ENCODE data around the gene VHLL. TPM values are rescaled to one million over a fixed set of nuclear protein-coding genes. Genes with fewer than 3 reads are reported as not detected.

Gene VHLL
- total and polyA plus RNA-seq, 2 donors: not detected

DNA sequence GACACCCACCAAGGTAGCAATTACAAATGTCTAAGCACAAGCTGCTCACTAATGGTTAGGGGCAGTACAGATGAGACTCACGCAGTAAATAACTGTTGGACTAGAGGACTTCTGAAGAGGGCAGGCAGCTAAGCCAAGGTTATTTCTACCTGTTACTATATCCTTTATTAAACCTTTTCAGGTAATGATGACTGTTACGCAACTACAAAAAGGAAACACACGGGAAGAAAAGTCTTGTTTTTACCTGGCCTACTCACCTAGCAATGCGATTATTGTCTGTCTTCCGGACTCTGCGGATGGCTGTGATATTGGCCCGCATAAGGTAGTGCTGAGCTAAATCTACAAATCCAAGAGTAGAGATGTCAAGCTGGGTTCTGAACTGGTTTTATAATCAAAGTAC lies 17.8 kb upstream of the VHLL start:
- Histone ChIP-seq H3K4me1 (ENCODE audit: insufficient read depth) (no peaks in the 10 kb centered on the region), H3K27ac (ENCODE audit: low read depth) (no peak overlapping the region), H3K4me3 (ENCODE audit: low read depth, low read length) (no peak overlapping the region), H3K36me3 (ENCODE audit: insufficient read depth) (peaks cover 11% of the 10 kb centered on the region)
- WGBS: 94% methylated on average over 7 of the region's 7 CpGs
- DNase-seq (ENCODE audit: extremely low spot score): no peak

DNA sequence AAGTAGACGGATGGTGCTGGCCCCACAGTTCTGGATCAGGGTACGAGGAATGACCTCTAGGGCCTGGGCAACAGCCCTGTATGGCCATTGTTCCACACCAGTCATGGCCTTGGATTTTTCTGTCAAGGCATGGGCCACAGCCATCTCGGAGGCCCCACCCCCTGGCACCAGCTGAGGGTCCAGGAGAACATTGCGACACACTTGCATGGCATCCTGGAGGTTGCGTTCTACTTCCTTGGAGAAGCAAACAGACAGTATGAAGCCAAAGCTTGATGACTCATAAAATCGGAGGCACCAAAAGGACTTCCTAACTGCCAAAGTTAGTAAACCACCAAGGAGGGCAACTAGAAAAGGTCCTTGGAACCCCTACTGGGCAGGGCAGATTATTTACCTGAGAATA lies 11.9 kb upstream of the VHLL start:
- Histone ChIP-seq H3K27ac (ENCODE audit: low read depth) (no peak overlapping the region), H3K4me1 (ENCODE audit: insufficient read depth) (no peaks in the 10 kb centered on the region), H3K4me3 (ENCODE audit: low read depth, low read length) (no peak overlapping the region), H3K36me3 (ENCODE audit: insufficient read depth) (peaks cover 11% of the 10 kb centered on the region)
- DNase-seq (ENCODE audit: extremely low spot score): no peak
- WGBS: 86% methylated on average over 6 of the region's 6 CpGs

DNA sequence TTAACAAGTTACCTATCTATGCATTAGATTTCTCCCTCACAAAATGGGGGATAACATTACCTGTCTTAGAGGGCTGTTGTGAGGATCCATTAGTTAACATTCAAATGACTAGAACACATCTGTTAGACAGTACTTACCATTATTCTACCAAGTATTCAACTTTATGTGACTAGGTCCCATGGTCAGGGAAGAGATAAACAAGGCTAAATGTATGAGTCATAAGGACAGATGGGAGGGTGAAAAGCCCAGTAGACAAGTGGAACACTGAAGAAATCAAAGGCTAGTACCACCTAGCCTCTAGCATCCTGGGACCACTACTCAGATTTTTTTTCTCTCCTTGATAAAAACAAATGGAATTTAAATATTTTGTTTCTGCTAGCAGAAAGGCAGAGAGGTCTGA lies 9.0 kb upstream of the VHLL start:
- no peak for DNase-seq (ENCODE audit: extremely low spot score)
- H3K4me1 ChIP-seq (ENCODE audit: insufficient read depth): no peaks in the 10 kb centered on the region
- H3K36me3 ChIP-seq (ENCODE audit: insufficient read depth): peaks cover 9% of the 10 kb centered on the region
- no peak overlapping the region for H3K4me3 ChIP-seq (ENCODE audit: low read depth, low read length)
- H3K27ac ChIP-seq (ENCODE audit: low read depth): no peak overlapping the region

DNA sequence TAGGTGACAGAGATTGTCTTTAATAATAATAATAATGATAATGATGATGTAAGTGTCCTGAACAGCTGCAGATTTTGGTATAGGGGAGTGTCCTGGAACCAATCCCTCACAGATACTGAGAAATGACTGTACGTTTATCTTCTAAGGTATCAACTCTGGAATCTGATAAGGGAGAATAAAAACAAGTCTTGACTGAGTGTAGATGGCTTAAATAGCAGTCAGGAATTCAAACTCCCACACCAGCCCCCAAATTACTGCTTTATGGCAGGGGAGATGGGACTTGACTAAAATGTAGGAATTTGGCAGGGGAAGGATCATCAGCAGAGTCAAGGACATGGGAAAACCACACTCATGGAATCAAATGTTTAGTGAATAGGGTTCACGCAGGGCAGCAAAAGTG lies 6.1 kb upstream of the VHLL start:
- H3K36me3 ChIP-seq (ENCODE audit: insufficient read depth): no peaks in the 10 kb centered on the region
- no peak overlapping the region for H3K27ac ChIP-seq (ENCODE audit: low read depth)
- H3K4me3 ChIP-seq (ENCODE audit: low read depth, low read length): no peak overlapping the region
- no peak for DNase-seq (ENCODE audit: extremely low spot score)
- whole genome bisulfite sequencing: 61% methylated on average over 2 of the region's 2 CpGs
- no peaks in the 10 kb centered on the region for H3K4me1 ChIP-seq (ENCODE audit: insufficient read depth)

DNA sequence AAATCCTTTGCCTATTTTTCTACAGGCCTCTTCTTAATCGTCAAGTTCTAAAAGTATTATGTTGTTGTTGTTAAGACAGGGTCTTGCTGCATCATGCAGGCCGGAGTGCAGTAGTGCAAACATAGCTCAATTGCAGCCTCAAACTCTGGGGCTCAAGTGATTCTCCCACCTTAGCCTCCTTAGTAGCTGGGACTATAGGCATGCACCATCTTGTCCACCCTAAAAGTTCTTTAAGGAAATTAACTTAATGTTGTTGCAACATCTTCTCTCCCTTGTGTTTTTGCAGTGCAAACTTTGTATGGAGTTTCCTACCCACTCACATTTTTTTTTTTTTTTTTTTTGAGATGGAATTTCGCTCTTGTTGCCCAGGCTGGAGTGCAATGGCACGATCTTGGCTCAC lies 4.1 kb upstream of the VHLL start:
- no peak overlapping the region for H3K27ac ChIP-seq (ENCODE audit: low read depth)
- H3K4me3 ChIP-seq (ENCODE audit: low read depth, low read length): no peak overlapping the region
- WGBS: 90% methylated on average over 4 of the region's 4 CpGs
- no peaks in the 10 kb centered on the region for H3K36me3 ChIP-seq (ENCODE audit: insufficient read depth)
- no peaks in the 10 kb centered on the region for H3K4me1 ChIP-seq (ENCODE audit: insufficient read depth)
- no peak for DNase-seq (ENCODE audit: extremely low spot score)

DNA sequence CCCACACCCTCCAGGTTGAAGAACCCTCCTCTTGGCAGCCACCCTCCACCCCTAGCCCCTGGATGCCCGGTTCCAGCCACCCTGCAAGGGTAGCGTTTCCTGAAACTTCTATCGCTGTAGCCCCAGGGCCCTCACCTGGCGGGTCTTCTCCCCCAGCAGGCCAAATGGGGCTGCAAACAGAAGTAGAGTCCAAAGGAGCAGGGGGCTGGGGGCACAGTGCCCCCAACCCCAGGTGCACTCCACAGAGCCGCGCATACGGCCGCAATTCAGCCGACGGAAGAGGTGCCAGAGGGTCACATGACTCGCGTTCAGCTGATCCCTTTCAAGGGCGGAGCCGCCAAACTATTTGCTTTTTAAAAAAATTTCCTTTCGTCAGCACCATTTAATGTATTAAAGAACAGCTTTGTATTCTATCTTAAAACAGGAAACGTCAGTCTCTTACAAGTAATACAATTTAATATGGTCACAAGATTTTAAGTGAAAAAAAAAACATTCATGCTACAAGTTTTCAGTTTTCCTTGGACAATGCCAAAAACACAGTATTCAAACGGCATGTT lies 3.6 kb downstream of the VHLL start, which contains the start of gene GLMP:
Gene GLMP (minus strand): TSS at position 289 of the 557 bp plus-strand sequence. CDS start 34 bp downstream, at position 255.
- H3K4me1 ChIP-seq (ENCODE audit: insufficient read depth): peaks cover 3% of the 10 kb centered on the region
- under 1% methylated on average over 17 of the region's 17 CpGs for WGBS
- no peak within 1 kb of the TSS for H3K27ac ChIP-seq (ENCODE audit: low read depth)
- H3K4me3 ChIP-seq (ENCODE audit: low read depth, low read length): peak within 1 kb of the TSS; percentile 77
- H3K36me3 ChIP-seq (ENCODE audit: insufficient read depth): no peaks in the 10 kb centered on the region
- DNase-seq (ENCODE audit: extremely low spot score): no peak

DNA sequence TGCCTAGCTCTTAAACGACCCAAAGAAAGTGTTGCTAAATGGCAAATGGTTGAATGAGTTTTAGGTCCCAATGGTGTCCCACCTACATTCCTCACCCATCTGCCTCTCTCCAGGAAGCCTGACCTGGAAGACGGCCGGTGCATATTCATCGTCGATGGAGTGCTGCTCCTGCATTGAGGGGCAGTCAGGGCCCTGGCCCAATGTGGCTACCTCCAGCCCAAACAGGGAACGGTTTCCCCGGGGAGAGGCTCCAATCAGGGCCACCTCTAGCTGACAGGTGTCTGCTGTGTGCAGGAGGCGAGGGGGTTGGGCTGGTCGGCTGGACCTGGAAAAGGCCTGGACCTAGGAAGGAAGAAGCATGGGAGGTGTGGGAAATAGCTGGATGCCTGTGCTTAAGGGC lies 5.2 kb downstream of the VHLL start:
- no peak overlapping the region for H3K4me3 ChIP-seq (ENCODE audit: low read depth, low read length)
- no peak for DNase-seq (ENCODE audit: extremely low spot score)
- peaks cover 3% of the 10 kb centered on the region for H3K4me1 ChIP-seq (ENCODE audit: insufficient read depth)
- H3K27ac ChIP-seq (ENCODE audit: low read depth): no peak overlapping the region
- H3K36me3 ChIP-seq (ENCODE audit: insufficient read depth): no peaks in the 10 kb centered on the region
- WGBS: 90% methylated on average over 9 of the region's 9 CpGs

DNA sequence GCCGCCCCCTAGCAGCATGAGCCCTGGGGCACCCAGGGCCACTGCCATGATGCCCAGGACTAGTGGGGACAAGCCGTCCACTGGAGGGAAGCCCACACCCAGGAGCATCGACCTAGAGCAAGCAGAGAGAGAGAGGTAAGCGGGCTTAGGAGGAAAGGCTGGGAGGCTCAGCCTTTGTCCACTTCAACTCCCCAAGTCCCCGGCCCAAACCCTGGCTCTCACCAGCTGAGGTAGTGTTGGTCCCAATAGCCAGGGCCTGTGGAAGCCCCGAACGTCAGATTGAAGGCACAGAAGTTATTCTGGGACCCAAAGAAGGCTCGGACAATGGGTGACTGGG lies 6.0 kb downstream of the VHLL start:
- Histone ChIP-seq H3K4me3 (ENCODE audit: low read depth, low read length) (no peak overlapping the region), H3K36me3 (ENCODE audit: insufficient read depth) (no peaks in the 10 kb centered on the region), H3K4me1 (ENCODE audit: insufficient read depth) (peaks cover 3% of the 10 kb centered on the region), H3K27ac (ENCODE audit: low read depth) (no peak overlapping the region)
- 93% methylated on average over 8 of the region's 8 CpGs for WGBS
- no peak for DNase-seq (ENCODE audit: extremely low spot score)

DNA sequence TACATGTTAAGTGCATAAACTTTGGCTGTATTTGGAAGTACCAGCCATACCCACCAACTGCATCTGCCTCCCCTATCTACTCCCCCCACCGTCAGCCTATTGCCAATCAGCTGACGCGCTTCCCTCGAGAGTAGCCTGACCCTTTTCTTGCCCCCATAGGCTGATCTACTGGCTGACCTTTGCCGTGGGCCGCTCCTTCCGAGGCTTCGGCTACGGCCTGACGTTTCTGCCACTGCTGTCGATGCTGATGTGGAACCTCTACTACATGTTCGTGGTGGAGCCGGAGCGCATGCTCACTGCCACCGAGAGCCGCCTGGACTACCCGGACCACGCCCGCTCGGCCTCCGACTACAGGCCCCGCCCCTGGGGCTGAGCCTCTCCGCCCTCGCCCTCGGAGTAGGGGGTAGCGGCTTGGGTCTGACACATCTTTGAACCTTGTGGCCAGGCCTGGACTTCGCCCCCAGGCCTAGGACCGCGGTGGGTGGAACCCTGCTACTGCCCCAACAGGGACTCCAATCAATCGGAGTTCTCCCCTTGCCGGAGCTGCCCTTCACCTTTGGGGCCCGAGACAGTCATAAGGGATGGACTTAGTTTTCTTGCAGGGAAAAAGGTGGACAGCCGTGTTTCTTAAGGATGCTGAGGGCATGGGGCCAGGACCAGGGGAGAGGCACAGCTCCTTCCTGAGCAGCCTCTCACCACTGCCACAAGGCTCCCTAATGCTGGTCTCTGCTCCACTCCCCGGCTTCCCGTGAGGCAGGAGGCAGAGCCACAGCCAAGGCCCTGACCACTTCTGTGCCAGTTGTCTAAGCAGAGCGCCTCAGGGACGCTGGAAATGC lies 7.7 kb downstream of the VHLL start:
- peaks cover 3% of the 10 kb centered on the region for H3K4me1 ChIP-seq (ENCODE audit: insufficient read depth)
- H3K36me3 ChIP-seq (ENCODE audit: insufficient read depth): no peaks in the 10 kb centered on the region
- DNase-seq (ENCODE audit: extremely low spot score): no peak
- peak overlapping the region; percentile 47 for H3K4me3 ChIP-seq (ENCODE audit: low read depth, low read length)
- H3K27ac ChIP-seq (ENCODE audit: low read depth): peak overlapping the region; percentile 88
- WGBS: 10% methylated on average over 37 of the region's 37 CpGs

DNA sequence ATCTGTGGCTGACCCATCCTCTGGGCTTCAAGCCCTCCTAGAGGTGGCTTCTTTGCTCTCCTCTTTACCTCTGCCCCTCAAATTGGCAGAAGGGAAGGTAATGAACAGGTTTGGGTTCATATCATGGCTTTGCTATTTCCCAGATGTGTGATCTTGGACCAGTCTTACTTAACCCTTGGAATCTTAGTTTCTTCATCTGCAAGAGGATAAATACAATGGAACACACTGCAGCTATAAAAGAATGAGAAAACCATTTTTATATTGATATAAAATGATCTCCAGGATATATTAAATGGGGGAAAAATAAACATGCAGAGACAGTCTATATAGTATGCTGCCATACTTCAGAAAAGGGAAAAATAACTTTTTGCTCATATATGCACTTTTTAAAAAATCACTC lies 9.2 kb downstream of the VHLL start:
- no peak for DNase-seq (ENCODE audit: extremely low spot score)
- Histone ChIP-seq H3K36me3 (ENCODE audit: insufficient read depth) (no peaks in the 10 kb centered on the region), H3K27ac (ENCODE audit: low read depth) (no peak overlapping the region), H3K4me1 (ENCODE audit: insufficient read depth) (peaks cover under 1% of the 10 kb centered on the region), H3K4me3 (ENCODE audit: low read depth, low read length) (no peak overlapping the region)

DNA sequence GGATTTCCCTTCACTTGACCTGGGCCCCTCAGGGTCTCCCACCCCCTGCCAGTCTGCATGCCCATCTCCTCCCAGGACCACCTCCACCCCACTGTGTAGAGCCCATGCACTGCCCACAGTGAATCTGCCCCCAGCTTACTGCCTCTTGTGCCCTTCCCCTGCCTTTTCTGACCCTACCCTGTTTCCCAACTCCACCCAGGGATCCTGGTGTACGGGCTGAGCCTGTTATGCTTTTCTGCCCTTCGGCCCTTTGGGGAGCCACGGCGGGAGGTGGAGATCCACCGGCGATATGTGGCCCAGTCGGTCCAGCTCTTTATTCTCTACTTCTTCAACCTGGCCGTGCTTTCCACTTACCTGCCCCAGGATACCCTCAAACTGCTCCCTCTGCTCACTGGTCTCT lies 13.0 kb downstream of the VHLL start:
- WGBS: 96% methylated on average over 8 of the region's 8 CpGs
- no peak overlapping the region for H3K4me3 ChIP-seq (ENCODE audit: low read depth, low read length)
- H3K36me3 ChIP-seq (ENCODE audit: insufficient read depth): no peaks in the 10 kb centered on the region
- H3K4me1 ChIP-seq (ENCODE audit: insufficient read depth): no peaks in the 10 kb centered on the region
- DNase-seq (ENCODE audit: extremely low spot score): no peak
- H3K27ac ChIP-seq (ENCODE audit: low read depth): no peak overlapping the region

DNA sequence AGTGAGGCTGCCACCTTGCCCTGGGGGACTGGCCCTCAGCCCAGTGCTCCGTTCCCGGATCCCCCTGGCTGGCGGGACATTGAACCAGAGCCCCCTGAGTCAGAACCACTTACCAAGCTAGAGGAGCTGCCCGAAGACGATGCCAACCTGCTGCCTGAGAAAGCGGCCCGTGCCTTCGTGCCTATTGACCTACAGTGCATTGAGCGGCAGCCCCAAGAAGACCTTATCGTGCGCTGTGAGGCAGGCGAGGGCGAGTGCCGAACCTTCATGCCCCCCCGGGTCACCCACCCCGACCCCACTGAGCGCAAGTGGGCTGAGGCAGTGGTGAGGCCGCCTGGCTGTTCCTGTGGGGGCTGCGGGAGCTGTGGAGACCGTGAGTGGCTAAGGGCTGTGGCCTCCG lies 13.7 kb downstream of the VHLL start:
- H3K27ac ChIP-seq (ENCODE audit: low read depth): no peak overlapping the region
- no peaks in the 10 kb centered on the region for H3K4me1 ChIP-seq (ENCODE audit: insufficient read depth)
- no peaks in the 10 kb centered on the region for H3K36me3 ChIP-seq (ENCODE audit: insufficient read depth)
- WGBS: 95% methylated on average over 21 of the region's 21 CpGs
- H3K4me3 ChIP-seq (ENCODE audit: low read depth, low read length): no peak overlapping the region
- no peak for DNase-seq (ENCODE audit: extremely low spot score)

DNA sequence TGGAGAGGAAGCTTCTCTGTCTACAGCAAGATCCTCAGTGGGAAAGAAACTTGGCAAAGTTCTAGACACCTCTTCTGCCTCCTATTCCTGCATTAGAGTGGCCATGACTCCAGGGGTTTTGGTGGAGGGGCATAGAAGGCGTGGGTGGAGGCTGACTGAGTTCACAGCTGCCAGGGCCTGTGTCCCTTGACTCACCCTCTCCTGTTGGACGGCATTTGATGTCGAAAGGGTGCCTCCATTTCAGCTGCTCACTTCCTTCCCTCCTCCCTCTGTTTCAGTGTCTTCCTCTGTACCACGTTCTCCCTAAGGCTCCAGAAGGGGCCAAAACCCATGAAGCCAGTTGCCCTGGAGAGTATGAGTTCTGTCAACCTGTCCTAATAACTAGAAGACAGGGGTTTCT lies 14.3 kb downstream of the VHLL start:
- DNase-seq (ENCODE audit: extremely low spot score): no peak
- no peak overlapping the region for H3K4me3 ChIP-seq (ENCODE audit: low read depth, low read length)
- H3K4me1 ChIP-seq (ENCODE audit: insufficient read depth): no peaks in the 10 kb centered on the region
- no peaks in the 10 kb centered on the region for H3K36me3 ChIP-seq (ENCODE audit: insufficient read depth)
- no peak overlapping the region for H3K27ac ChIP-seq (ENCODE audit: low read depth)
- whole genome bisulfite sequencing: 77% methylated on average over 4 of the region's 4 CpGs

DNA sequence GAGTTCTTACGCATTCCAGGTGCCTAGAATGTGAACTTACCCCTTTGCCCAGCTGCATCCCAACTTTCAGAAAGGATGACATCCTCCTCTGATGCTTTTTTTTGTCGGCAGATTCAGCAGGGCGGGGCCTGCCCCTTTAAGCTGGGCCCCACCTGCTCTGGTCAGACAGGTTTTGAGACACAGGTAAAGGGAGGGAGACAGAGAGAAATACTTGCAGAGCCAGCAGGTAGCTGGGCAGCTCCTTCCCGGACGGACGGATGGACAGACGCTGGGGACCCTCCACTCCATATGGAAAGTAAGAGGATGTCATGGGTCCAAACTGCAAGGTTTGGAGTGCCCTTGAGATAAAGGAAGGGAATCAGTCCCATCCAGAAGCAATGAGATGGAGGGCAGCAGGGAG lies 15.0 kb downstream of the VHLL start, which contains the start of gene TMEM79:
Gene TMEM79 (plus strand): TSS at position 214 of the 400 bp plus-strand sequence. CDS start 902 bp downstream, outside the sequence.
- H3K4me3 ChIP-seq (ENCODE audit: low read depth, low read length): peak within 1 kb of the TSS; percentile 91
- peak within 1 kb of the TSS; percentile 5 for H3K27ac ChIP-seq (ENCODE audit: low read depth)
- no peaks in the 10 kb centered on the region for H3K36me3 ChIP-seq (ENCODE audit: insufficient read depth)
- DNase-seq (ENCODE audit: extremely low spot score): no peak
- WGBS: 85% methylated on average over 7 of the region's 7 CpGs
- H3K4me1 ChIP-seq (ENCODE audit: insufficient read depth): no peaks in the 10 kb centered on the region

Data from urinary bladder (tissue), 4 donors.